H9 (cell line): ENCODE data around the gene SLC30A7. TPM values are rescaled to one million over a fixed set of nuclear protein-coding genes. Genes with fewer than 3 reads are reported as not detected.

Source experiments
- DNase-seq: peaks from one replicate; pipeline ENCODE4 v3.0.0-alpha.2; 2017
- H2AFZ ChIP-seq: one replicate; pipeline ENCODE4 v1.6.1; 2013; ENCODE audit warnings: mild to moderate bottlenecking, low read length, control low read depth, moderate library complexity
- H2AK5ac ChIP-seq: 2 replicates; pipeline ENCODE4 v1.6.1; 2013; ENCODE audit warnings: low read length, control low read depth, mixed read lengths; ENCODE audit not compliant: insufficient read length
- H2BK120ac ChIP-seq: one replicate; pipeline ENCODE4 v1.6.1; 2013; ENCODE audit warnings: low read depth, mild to moderate bottlenecking, low read length, control low read depth, inconsistent platforms; ENCODE audit not compliant: poor library complexity, severe bottlenecking
- H2BK12ac ChIP-seq: 2 replicates; pipeline ENCODE4 v1.6.1; 2013; ENCODE audit warnings: low read length, control low read depth, mixed read lengths, low read depth; ENCODE audit not compliant: insufficient read length
- H2BK15ac ChIP-seq: 2 replicates; pipeline ENCODE4 v1.6.1; 2013; ENCODE audit warnings: low read depth, low read length, control low read depth
- H2BK20ac ChIP-seq: one replicate; pipeline ENCODE4 v1.6.1; 2013; ENCODE audit warnings: low read depth, mild to moderate bottlenecking, low read length, control low read depth, inconsistent platforms; ENCODE audit not compliant: poor library complexity, severe bottlenecking
- H2BK5ac ChIP-seq: 2 replicates; pipeline ENCODE4 v1.6.1; 2013; ENCODE audit warnings: low read length, control low read depth, mixed read lengths; ENCODE audit not compliant: insufficient read length
- H3K14ac ChIP-seq: 2 replicates; pipeline ENCODE4 v1.6.1; 2013; ENCODE audit warnings: low read length, control low read depth; ENCODE audit not compliant: insufficient read depth
- H3K18ac ChIP-seq: 2 replicates; pipeline ENCODE4 v1.6.1; 2013; ENCODE audit warnings: low read depth, mild to moderate bottlenecking, mixed read lengths, low read length, control low read depth; ENCODE audit not compliant: insufficient read length
- H3K23ac ChIP-seq: 2 replicates; pipeline ENCODE4 v1.6.1; 2013; ENCODE audit warnings: low read length, control low read depth, mixed read lengths, low read depth; ENCODE audit not compliant: insufficient read length
- H3K23me2 ChIP-seq: 2 replicates; pipeline ENCODE4 v1.6.1; 2013; ENCODE audit warnings: low read depth, mild to moderate bottlenecking, mixed read lengths, low read length, control low read depth; ENCODE audit not compliant: insufficient read length, poor library complexity, severe bottlenecking
- H3K27ac ChIP-seq: 2 replicates; pipeline ENCODE4 v1.5.1; 2013; ENCODE audit warnings: low read length, control low read depth, mixed read lengths, low read depth; ENCODE audit not compliant: insufficient read length
- H3K27me3 ChIP-seq: 2 replicates; pipeline ENCODE4 v1.6.1; 2013; ENCODE audit warnings: low read length, control low read depth, inconsistent platforms; ENCODE audit not compliant: insufficient read depth
- H3K4ac ChIP-seq: 2 replicates; pipeline ENCODE4 v1.6.1; 2013; ENCODE audit warnings: low read depth, mild to moderate bottlenecking, control low read depth, inconsistent platforms, low read length, moderate library complexity
- H3K4me1 ChIP-seq: 2 replicates; pipeline ENCODE4 v1.6.1; 2013; ENCODE audit warnings: low read length, control low read depth, inconsistent platforms; ENCODE audit not compliant: insufficient read depth
- H3K4me2 ChIP-seq: 2 replicates; pipeline ENCODE4 v1.6.1; 2013; ENCODE audit warnings: low read length, control low read depth, mixed read lengths; ENCODE audit not compliant: insufficient read length, insufficient read depth
- H3K56ac ChIP-seq: 2 replicates; pipeline ENCODE4 v1.6.1; 2013; ENCODE audit warnings: low read depth, mild to moderate bottlenecking, mixed read lengths, low read length, control low read depth; ENCODE audit not compliant: insufficient read length
- H3K79me1 ChIP-seq: 2 replicates; pipeline ENCODE4 v1.6.1; 2013; ENCODE audit warnings: low read depth, mild to moderate bottlenecking, moderate library complexity, low read length, control low read depth, inconsistent platforms; ENCODE audit not compliant: insufficient read depth, poor library complexity, severe bottlenecking
- H3K79me2 ChIP-seq: 2 replicates; pipeline ENCODE4 v1.6.1; 2013; ENCODE audit warnings: low read length, control low read depth, inconsistent platforms; ENCODE audit not compliant: insufficient read depth
- H3K9ac ChIP-seq: 2 replicates; pipeline ENCODE4 v1.6.1; 2013; ENCODE audit warnings: low read length, control low read depth, mixed read lengths; ENCODE audit not compliant: insufficient read length; ENCODE audit errors: extremely low read depth
- H3K9me3 ChIP-seq: one replicate; pipeline ENCODE4 v1.6.1; 2013; ENCODE audit warnings: low read depth, low read length, inconsistent platforms; ENCODE audit not compliant: control insufficient read depth
- H3T11ph ChIP-seq: one replicate; pipeline ENCODE4 v1.6.1; 2013; ENCODE audit warnings: mild to moderate bottlenecking, low read length, control low read depth, inconsistent platforms
- H4K20me1 ChIP-seq: one replicate; pipeline ENCODE4 v1.6.1; 2013; ENCODE audit not compliant: control insufficient read depth, insufficient read length, insufficient read depth
- H4K5ac ChIP-seq: 2 replicates; pipeline ENCODE4 v1.6.1; 2013; ENCODE audit warnings: low read depth, mild to moderate bottlenecking, mixed read lengths, low read length, control low read depth; ENCODE audit not compliant: insufficient read length
- H4K8ac ChIP-seq: replicated peaks from 2 replicates; pipeline ENCODE4 v1.6.1; 2013; ENCODE audit warnings: low read length, control low read depth, mixed read lengths, low read depth; ENCODE audit not compliant: insufficient read length
- H4K91ac ChIP-seq: 2 replicates; pipeline ENCODE4 v1.6.1; 2013; ENCODE audit warnings: low read depth, mild to moderate bottlenecking, moderate library complexity, mixed read lengths, low read length, control low read depth; ENCODE audit not compliant: insufficient read length
- H3K27ac Mint-ChIP-seq, 3 experiments: 2 replicates in 2 of 3; 3 replicates in 1 of 3; pipeline ENCODE4 v1.8.0; 2020 to 2021; ENCODE audit warnings: mixed read lengths in 3 of 3, mild to moderate bottlenecking in 1 of 3, moderate library complexity in 1 of 3
- H3K27me3 Mint-ChIP-seq: 2 replicates; pipeline ENCODE4 v1.8.0; 2021; ENCODE audit warnings: low read depth, mild to moderate bottlenecking, moderate library complexity, mixed read lengths
- H3K36me3 Mint-ChIP-seq, 3 experiments: 2 replicates in 2 of 3; 3 replicates in 1 of 3; pipeline ENCODE4 v1.8.0; 2020 to 2021; ENCODE audit warnings: low read depth in 3 of 3, mixed read lengths in 3 of 3; ENCODE audit not compliant: insufficient read depth in 1 of 3
- H3K4me1 Mint-ChIP-seq, 2 experiments: 2 replicates each; pipeline ENCODE4 v1.8.0; 2020; ENCODE audit warnings: mixed read lengths in 2 of 2
- H3K4me3 Mint-ChIP-seq, 2 experiments: 2 replicates in 1 of 2; 3 replicates in 1 of 2; pipeline ENCODE4 v1.8.0; 2020 to 2021; ENCODE audit warnings: mild to moderate bottlenecking in 2 of 2, mixed read lengths in 2 of 2, moderate library complexity in 1 of 2
- H3K9me3 Mint-ChIP-seq, 2 experiments: 2 replicates in 1 of 2; 3 replicates in 1 of 2; pipeline ENCODE4 v1.8.0; 2020; ENCODE audit warnings: mild to moderate bottlenecking in 2 of 2, mixed read lengths in 2 of 2, moderate library complexity in 1 of 2
- CTCF ChIP-seq: fragments of 200-600 bp; sonication (generic); conservative IDR thresholded peaks from 3 replicates; pipeline ENCODE4 v1.8.0; 2021; ENCODE audit warnings: antibody characterized with exemption, mild to moderate bottlenecking
- WGBS: extraction: QIAGEN DNeasy Blood & Tissue Kit; methylation state at CpG from one replicate; pipeline ENCODE4 v1.1.7; 2013; ENCODE audit warnings: missing lambda C conversion rate, low lambda C conversion rate, mixed read lengths; ENCODE audit not compliant: insufficient read length; ENCODE audit errors: extremely low coverage; 5-methylcytosine and 5-hydroxymethylcytosine counted together
- total RNA-seq: library from RNA; stranded (reverse); gene quantifications from 2 replicates; pipeline ENCODE4 v1.2.1, GENCODE V29; 2021

The SLC30A7 gene
- total RNA-seq, 1 experiment from 2014 or later: 25.6 TPM

- Mint-ChIP-seq H3K27me3 (no peaks in the 10 kb centered on the region), H3K4me1 (no peaks in the 10 kb centered on the region), H3K4me3 (no peak overlapping the region), H3K36me3 (peaks cover 0 to 9% (median under 1%) of the 10 kb centered on the region in 3 experiments; a peak in 6 of 7 replicates), H3K27ac (no peak overlapping the region), H3K9me3 (no peaks in the 10 kb centered on the region)
- H4K20me1 ChIP-seq: no peaks in the 10 kb centered on the region
- H3K4me1 ChIP-seq: no peaks in the 10 kb centered on the region
- no peaks in the 10 kb centered on the region for H3K23me2 ChIP-seq
- H3K27me3 ChIP-seq: no peaks in the 10 kb centered on the region
- no peak overlapping the region for H3K14ac ChIP-seq
- no peak overlapping the region for H4K5ac ChIP-seq
- no peak overlapping the region for H2AFZ ChIP-seq
- H3K79me1 ChIP-seq: no peaks in the 10 kb centered on the region
- no peak overlapping the region for H3K9ac ChIP-seq
- DNase-seq: no peak
- TF ChIP-seq CTCF: no peak
- no peak overlapping the region for H3K27ac ChIP-seq
- no peak overlapping the region for H2BK15ac ChIP-seq
- H3K18ac ChIP-seq: no peak overlapping the region
- no peak overlapping the region for H4K8ac ChIP-seq
- no peak overlapping the region for H2AK5ac ChIP-seq
- H2BK12ac ChIP-seq: no peak overlapping the region
- H3K79me2 ChIP-seq: no peaks in the 10 kb centered on the region
- H3K56ac ChIP-seq: no peak overlapping the region
- no peak overlapping the region for H2BK120ac ChIP-seq
- H3K9me3 ChIP-seq: no peaks in the 10 kb centered on the region
- no peak overlapping the region for H3K23ac ChIP-seq
- no peak overlapping the region for H3K4ac ChIP-seq
- no peak overlapping the region for H3T11ph ChIP-seq
- no peak overlapping the region for H3K4me2 ChIP-seq
- no peak overlapping the region for H4K91ac ChIP-seq
- H2BK5ac ChIP-seq: no peak overlapping the region
- WGBS: no CpG with 5 or more reads among the region's 2 CpGs
- H2BK20ac ChIP-seq: no peak overlapping the region
These were observed 13.2 kb upstream of the SLC30A7 start for GRCh38 chr1:100882698-100883097.
